GM23338 (cell line): ENCODE measurements around the gene FAP. TPM values are rescaled to one million over a fixed set of nuclear protein-coding genes. Genes with fewer than 3 reads are reported as not detected.

Experiments used
- ATAC-seq: fragments of 200-7000 bp; cut with Tn5 transposase; 3 replicates; pipeline ENCODE4 v1.9.1; 2020
- DNase-seq: peaks from one replicate; pipeline ENCODE4 v3.0.0-alpha.2; 2015; ENCODE audit warnings: low spot score
- H2AFZ ChIP-seq: fragments of 200-600 bp; sonication (generic); 2 replicates; pipeline ENCODE4 v1.8.0; 2016; ENCODE audit warnings: antibody characterized with exemption, mild to moderate bottlenecking, moderate library complexity
- H3F3A ChIP-seq: fragments of 200-600 bp; sonication (generic); replicated peaks from 2 replicates; pipeline ENCODE4 v1.8.0; 2017; ENCODE audit warnings: antibody characterized with exemption, mixed run types, low read depth
- H3K27ac ChIP-seq: fragments of 200-600 bp; sonication (generic); 2 replicates; pipeline ENCODE4 v1.6.1; 2016; ENCODE audit warnings: low read depth
- H3K27me3 ChIP-seq: fragments of 200-600 bp; sonication (generic); 2 replicates; pipeline ENCODE4 v1.8.0; 2016; ENCODE audit warnings: mild to moderate bottlenecking, mixed run types, moderate library complexity; ENCODE audit not compliant: insufficient read depth
- H3K36me3 ChIP-seq: fragments of 200-600 bp; sonication (generic); 2 replicates; pipeline ENCODE4 v1.8.0; 2016; ENCODE audit warnings: mild to moderate bottlenecking; ENCODE audit not compliant: insufficient read depth
- H3K4me1 ChIP-seq: fragments of 200-600 bp; sonication (generic); 2 replicates; pipeline ENCODE4 v1.8.0; 2016; ENCODE audit warnings: mild to moderate bottlenecking, moderate library complexity; ENCODE audit not compliant: insufficient read depth
- H3K4me2 ChIP-seq: fragments of 200-600 bp; sonication (generic); 2 replicates; pipeline ENCODE4 v1.7.1; 2017; ENCODE audit warnings: mixed run types
- H3K4me3 ChIP-seq: fragments of 200-600 bp; sonication (generic); 2 replicates; pipeline ENCODE4 v1.6.1; 2016; ENCODE audit warnings: mixed run types
- H3K79me2 ChIP-seq: fragments of 200-600 bp; sonication (generic); replicated peaks from 2 replicates; pipeline ENCODE4 v1.8.0; 2017; ENCODE audit warnings: mild to moderate bottlenecking; ENCODE audit not compliant: insufficient read depth
- H3K9me2 ChIP-seq: fragments of 200-600 bp; sonication (generic); 2 replicates; pipeline ENCODE4 v1.8.0; 2017; ENCODE audit not compliant: insufficient read depth
- H4K20me1 ChIP-seq: fragments of 200-600 bp; sonication (generic); replicated peaks from 2 replicates; pipeline ENCODE4 v1.8.0; 2017; ENCODE audit warnings: mild to moderate bottlenecking; ENCODE audit not compliant: insufficient read depth
- H3K27ac Mint-ChIP-seq: 2 replicates; pipeline ENCODE4 v1.8.0; 2020; ENCODE audit warnings: inconsistent platforms, mild to moderate bottlenecking, moderate library complexity, mixed read lengths
- H3K27me3 Mint-ChIP-seq: 3 replicates; pipeline ENCODE4 v1.8.0; 2022; ENCODE audit warnings: low read depth, mild to moderate bottlenecking, moderate library complexity, mixed read lengths, inconsistent platforms; ENCODE audit not compliant: insufficient read depth, poor library complexity
- H3K36me3 Mint-ChIP-seq: 3 replicates; pipeline ENCODE4 v1.8.0; 2021; ENCODE audit warnings: low read depth, mild to moderate bottlenecking, inconsistent platforms, moderate library complexity, mixed read lengths
- H3K4me1 Mint-ChIP-seq: 3 replicates; pipeline ENCODE4 v1.8.0; 2020; ENCODE audit warnings: mild to moderate bottlenecking, inconsistent platforms, mixed read lengths
- H3K4me3 Mint-ChIP-seq: 3 replicates; pipeline ENCODE4 v1.8.0; 2021; ENCODE audit warnings: moderate library complexity, mild to moderate bottlenecking, inconsistent platforms, mixed read lengths
- H3K9me3 Mint-ChIP-seq: 3 replicates; pipeline ENCODE4 v1.8.0; 2020; ENCODE audit warnings: moderate library complexity, mild to moderate bottlenecking, inconsistent platforms, mixed read lengths
- CREB1 ChIP-seq: fragments of 250-450 bp; sonication (Bioruptor Pico); IDR thresholded peaks from 2 replicates; pipeline ENCODE4 v1.5.0; 2020; ENCODE audit warnings: low read depth, mild to moderate bottlenecking, moderate library complexity
- CTCF ChIP-seq, 2 experiments: fragments of 200-600 bp in 1 of 2; sonication (generic) in 1 of 2; conservative IDR thresholded peaks; 2 replicates each; pipeline versions ENCODE4 v1.5.1 to v1.6.1; 2016 to 2017; ENCODE audit warnings: antibody characterized with exemption in 2 of 2, low read depth in 2 of 2, mild to moderate bottlenecking in 2 of 2, moderate library complexity in 1 of 2
- EZH2 ChIP-seq: fragments of 200-600 bp; sonication (generic); IDR thresholded peaks from one replicate; pipeline ENCODE4 v1.8.0; 2017; ENCODE audit warnings: antibody characterized with exemption, mild to moderate bottlenecking, low read depth; ENCODE audit not compliant: unreplicated experiment
- EZH2phosphoT487 ChIP-seq: fragments of 200-600 bp; sonication (generic); IDR thresholded peaks from one replicate; pipeline ENCODE4 v1.8.1; 2018; ENCODE audit warnings: antibody characterized with exemption; ENCODE audit not compliant: unreplicated experiment
- JUNB ChIP-seq: IDR thresholded peaks from one replicate; pipeline ENCODE4 v1.6.1; 2016; ENCODE audit warnings: antibody characterized with exemption; ENCODE audit not compliant: unreplicated experiment
- NANOG ChIP-seq: IDR thresholded peaks from 2 replicates; pipeline ENCODE4 v1.6.1; 2016; ENCODE audit warnings: antibody characterized with exemption, borderline replicate concordance
- POLR2AphosphoS5 ChIP-seq: IDR thresholded peaks from 2 replicates; pipeline ENCODE4 v1.6.1; 2016; ENCODE audit warnings: antibody characterized with exemption, low read depth
- STAT1 ChIP-seq: IDR thresholded peaks from one replicate; pipeline ENCODE4 v1.6.1; 2016; ENCODE audit warnings: antibody characterized with exemption; ENCODE audit not compliant: unreplicated experiment
- ZNF114 ChIP-seq: fragments of 250-450 bp; sonication (Bioruptor Pico); IDR thresholded peaks from 2 replicates; pipeline ENCODE4 v1.5.0; 2020; ENCODE audit warnings: mild to moderate bottlenecking, moderate library complexity
- ZNF331 ChIP-seq: fragments of 250-450 bp; sonication (Bioruptor Pico); IDR thresholded peaks from 2 replicates; pipeline ENCODE4 v1.5.0; 2020; ENCODE audit warnings: low read depth, mild to moderate bottlenecking, moderate library complexity
- ZNF462 ChIP-seq: fragments of 250-450 bp; sonication (Bioruptor Pico); IDR thresholded peaks from 2 replicates; pipeline ENCODE4 v1.5.0; 2020; ENCODE audit warnings: mild to moderate bottlenecking, moderate library complexity
- polyA plus RNA-seq: library from polyadenylated mRNA; unstranded; fragments of >200 nt; fragmentation: Nextera tagmentation; extraction: Ambion mirVana; gene quantifications from 2 replicates; pipeline ENCODE4 v1.2.1, GENCODE V29; 2016
- total RNA-seq: library from RNA; depleted of rRNA; stranded (reverse); fragments of >200 nt; shearing (Covaris generic); gene quantifications from 2 replicates; pipeline ENCODE4 v1.2.3, GENCODE V29; 2014
- TF ChIP-seq, protein P1 (sequence below): IDR thresholded peaks from 2 replicates; pipeline ENCODE4 v1.6.1; 2016; ENCODE audit warnings: antibody characterized with exemption
- TF ChIP-seq, protein P2 (sequence below): IDR thresholded peaks from one replicate; pipeline ENCODE4 v1.6.1; 2018; ENCODE audit warnings: antibody characterized with exemption; ENCODE audit not compliant: unreplicated experiment

The FAP gene
- total and polyA plus RNA-seq, 2 experiments from 2014 or later: not detected

GRCh38 chr2:162226836-162227235 is 16.4 kb downstream of the FAP start:
- H3K36me3 Mint-ChIP-seq: no peaks in the 10 kb centered on the region
- Histone ChIP-seq H3F3A (no peaks in the 10 kb centered on the region), H3K4me2 (no peak overlapping the region), H2AFZ (no peak overlapping the region), H3K79me2 (no peaks in the 10 kb centered on the region), H3K27ac (no peak overlapping the region), H3K4me1 (peaks cover 9% of the 10 kb centered on the region; the same call in 1 of the 2 replicates), H3K36me3 (no peaks in the 10 kb centered on the region), H3K4me3 (no peak overlapping the region), H3K27me3 (no peaks in the 10 kb centered on the region), H3K9me2 (no peaks in the 10 kb centered on the region), H4K20me1 (no peaks in the 10 kb centered on the region)
- no peak overlapping the region for H3K27ac Mint-ChIP-seq
- DNase-seq (no peak), ATAC-seq (no peak)
- H3K27me3 Mint-ChIP-seq: no peaks in the 10 kb centered on the region
- peaks cover 15% of the 10 kb centered on the region; the same call in 2 of the 3 replicates for H3K4me1 Mint-ChIP-seq
- H3K4me3 Mint-ChIP-seq: no peak overlapping the region
- TF ChIP-seq POLR2AphosphoS5: no peak
- no peak for TF ChIP-seq ZNF462 (CRISPR knock-in tag)
- TF ChIP-seq, protein P1, sequence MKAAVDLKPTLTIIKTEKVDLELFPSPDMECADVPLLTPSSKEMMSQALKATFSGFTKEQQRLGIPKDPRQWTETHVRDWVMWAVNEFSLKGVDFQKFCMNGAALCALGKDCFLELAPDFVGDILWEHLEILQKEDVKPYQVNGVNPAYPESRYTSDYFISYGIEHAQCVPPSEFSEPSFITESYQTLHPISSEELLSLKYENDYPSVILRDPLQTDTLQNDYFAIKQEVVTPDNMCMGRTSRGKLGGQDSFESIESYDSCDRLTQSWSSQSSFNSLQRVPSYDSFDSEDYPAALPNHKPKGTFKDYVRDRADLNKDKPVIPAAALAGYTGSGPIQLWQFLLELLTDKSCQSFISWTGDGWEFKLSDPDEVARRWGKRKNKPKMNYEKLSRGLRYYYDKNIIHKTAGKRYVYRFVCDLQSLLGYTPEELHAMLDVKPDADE: no peak
- TF ChIP-seq ZNF331 (CRISPR knock-in tag): no peak
- TF ChIP-seq EZH2phosphoT487: no peak
- TF ChIP-seq EZH2: no peak
- no peak for TF ChIP-seq CREB1
- TF ChIP-seq STAT1: no peak
- TF ChIP-seq, protein P2, sequence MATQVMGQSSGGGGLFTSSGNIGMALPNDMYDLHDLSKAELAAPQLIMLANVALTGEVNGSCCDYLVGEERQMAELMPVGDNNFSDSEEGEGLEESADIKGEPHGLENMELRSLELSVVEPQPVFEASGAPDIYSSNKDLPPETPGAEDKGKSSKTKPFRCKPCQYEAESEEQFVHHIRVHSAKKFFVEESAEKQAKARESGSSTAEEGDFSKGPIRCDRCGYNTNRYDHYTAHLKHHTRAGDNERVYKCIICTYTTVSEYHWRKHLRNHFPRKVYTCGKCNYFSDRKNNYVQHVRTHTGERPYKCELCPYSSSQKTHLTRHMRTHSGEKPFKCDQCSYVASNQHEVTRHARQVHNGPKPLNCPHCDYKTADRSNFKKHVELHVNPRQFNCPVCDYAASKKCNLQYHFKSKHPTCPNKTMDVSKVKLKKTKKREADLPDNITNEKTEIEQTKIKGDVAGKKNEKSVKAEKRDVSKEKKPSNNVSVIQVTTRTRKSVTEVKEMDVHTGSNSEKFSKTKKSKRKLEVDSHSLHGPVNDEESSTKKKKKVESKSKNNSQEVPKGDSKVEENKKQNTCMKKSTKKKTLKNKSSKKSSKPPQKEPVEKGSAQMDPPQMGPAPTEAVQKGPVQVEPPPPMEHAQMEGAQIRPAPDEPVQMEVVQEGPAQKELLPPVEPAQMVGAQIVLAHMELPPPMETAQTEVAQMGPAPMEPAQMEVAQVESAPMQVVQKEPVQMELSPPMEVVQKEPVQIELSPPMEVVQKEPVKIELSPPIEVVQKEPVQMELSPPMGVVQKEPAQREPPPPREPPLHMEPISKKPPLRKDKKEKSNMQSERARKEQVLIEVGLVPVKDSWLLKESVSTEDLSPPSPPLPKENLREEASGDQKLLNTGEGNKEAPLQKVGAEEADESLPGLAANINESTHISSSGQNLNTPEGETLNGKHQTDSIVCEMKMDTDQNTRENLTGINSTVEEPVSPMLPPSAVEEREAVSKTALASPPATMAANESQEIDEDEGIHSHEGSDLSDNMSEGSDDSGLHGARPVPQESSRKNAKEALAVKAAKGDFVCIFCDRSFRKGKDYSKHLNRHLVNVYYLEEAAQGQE: no peak
- TF ChIP-seq ZNF114 (CRISPR knock-in tag): no peak
- TF ChIP-seq NANOG: no peak
- no peak for TF ChIP-seq JUNB
- TF ChIP-seq CTCF (conservative IDR thresholded peaks at IDR 0.05; ENCODE audit: low read depth in 2 of 2): no peak
- no peaks in the 10 kb centered on the region for H3K9me3 Mint-ChIP-seq
